Osteoblast (primary cell): ENCODE results near the gene EHD1. TPM values are rescaled to one million over a fixed set of nuclear protein-coding genes. Genes with fewer than 3 reads are reported as not detected.
A peak's percentile ranks its signal among the peaks of the same experiment; 100 is the strongest.

Experiments
- DNase-seq: peaks from one replicate; pipeline ENCODE4 v3.0.0; 2011; ENCODE audit warnings: low spot score, mixed read lengths; ENCODE audit not compliant: insufficient read length; ENCODE audit errors: missing footprints
- H2AFZ ChIP-seq: 2 replicates; pipeline ENCODE4 v1.6.0; 2011; ENCODE audit warnings: mild to moderate bottlenecking, low read length
- H3K27ac ChIP-seq: 2 replicates; pipeline ENCODE4 v1.5.1; 2011; ENCODE audit warnings: mild to moderate bottlenecking, low read depth, low read length, moderate library complexity
- H3K27me3 ChIP-seq: 2 replicates; pipeline ENCODE4 v1.6.0; 2012; ENCODE audit warnings: mild to moderate bottlenecking, control low read depth, inconsistent platforms, low read length, moderate library complexity; ENCODE audit not compliant: insufficient read depth
- H3K36me3 ChIP-seq: 2 replicates; pipeline ENCODE4 v1.5.1; 2011; ENCODE audit warnings: mild to moderate bottlenecking, low read length, control low read depth, moderate library complexity; ENCODE audit not compliant: insufficient read depth
- H3K4me1 ChIP-seq: 2 replicates; pipeline ENCODE4 v1.5.1; 2011; ENCODE audit warnings: mild to moderate bottlenecking, low read length, control low read depth, moderate library complexity; ENCODE audit not compliant: insufficient read depth
- H3K4me2 ChIP-seq: 2 replicates; pipeline ENCODE4 v1.6.0; 2011; ENCODE audit warnings: mild to moderate bottlenecking, low read length; ENCODE audit not compliant: insufficient read depth
- H3K4me3 ChIP-seq: fragments of 200-600 bp; sonication (generic); 3 replicates; pipeline ENCODE4 v1.5.1; 2012; ENCODE audit warnings: mild to moderate bottlenecking, low read length, inconsistent platforms; ENCODE audit not compliant: insufficient read depth
- H3K79me2 ChIP-seq: 2 replicates; pipeline ENCODE4 v1.6.0; 2012; ENCODE audit warnings: mild to moderate bottlenecking, low read length, control low read depth, inconsistent platforms; ENCODE audit not compliant: insufficient read depth
- H3K9me3 ChIP-seq: 2 replicates; pipeline ENCODE4 v1.5.1; 2011; ENCODE audit warnings: low read depth, low read length, control low read depth
- H4K20me1 ChIP-seq: 2 replicates; pipeline ENCODE4 v1.6.0; 2012; ENCODE audit warnings: mild to moderate bottlenecking, low read length, control low read depth; ENCODE audit not compliant: insufficient read depth
- CTCF ChIP-seq: IDR thresholded peaks from 2 replicates; pipeline ENCODE4 v1.5.1; 2011; ENCODE audit warnings: mild to moderate bottlenecking, low read depth, low read length, moderate library complexity; ENCODE audit errors: extremely low read depth
- total RNA-seq: library from RNA; depleted of rRNA; stranded (reverse); fragments of >200 nt; gene quantifications from 2 replicates; pipeline ENCODE4 v1.2.3, GENCODE V29; 2012

EHD1 gene
- total RNA-seq, 1 donor: 51.4 TPM

- TF ChIP-seq CTCF: no peak
- Histone ChIP-seq H3K27ac (peak overlapping the region; percentile 96), H3K4me3 (peak overlapping the region; percentile 51), H3K4me1 (peaks cover 49% of the 10 kb centered on the region), H3K79me2 (peaks cover 85% of the 10 kb centered on the region), H4K20me1 (peaks cover 40% of the 10 kb centered on the region), H3K36me3 (peaks cover 45% of the 10 kb centered on the region), H2AFZ (no peak overlapping the region), H3K4me2 (peak overlapping the region; percentile 61), H3K27me3 (no peaks in the 10 kb centered on the region), H3K9me3 (no peaks in the 10 kb centered on the region)
- peak; percentile 91 for DNase-seq
Observed at GRCh38 chr11:64863391-64864060, 14.9 kb downstream of the EHD1 start.

GRCh38 chr11:64862987-64863390, 15.4 kb downstream of the EHD1 start:
- peaks cover 83% of the 10 kb centered on the region for H3K79me2 ChIP-seq
- peaks cover 34% of the 10 kb centered on the region for H4K20me1 ChIP-seq
- no peaks in the 10 kb centered on the region for H3K9me3 ChIP-seq
- TF ChIP-seq CTCF: no peak
- H3K27me3 ChIP-seq: no peaks in the 10 kb centered on the region
- H3K4me2 ChIP-seq: peak overlapping the region; percentile 61
- peaks cover 43% of the 10 kb centered on the region for H3K36me3 ChIP-seq
- H3K4me1 ChIP-seq: peaks cover 43% of the 10 kb centered on the region
- peak overlapping the region; percentile 96 for H3K27ac ChIP-seq
- H2AFZ ChIP-seq: no peak overlapping the region
- DNase-seq: no peak
- H3K4me3 ChIP-seq: no peak overlapping the region

GRCh38 chr11:64861227-64861975, 17.0 kb downstream of the EHD1 start:
- Histone ChIP-seq H2AFZ (no peak overlapping the region), H3K4me2 (no peak overlapping the region), H4K20me1 (peaks cover 38% of the 10 kb centered on the region), H3K27ac (no peak overlapping the region), H3K4me3 (no peak overlapping the region), H3K36me3 (peaks cover 35% of the 10 kb centered on the region), H3K9me3 (no peaks in the 10 kb centered on the region), H3K4me1 (peaks cover 48% of the 10 kb centered on the region), H3K27me3 (no peaks in the 10 kb centered on the region), H3K79me2 (peaks cover 77% of the 10 kb centered on the region)
- no peak for DNase-seq
- TF ChIP-seq CTCF: no peak
